Caco-2 (cell line): Measurements from ENCODE around the gene CACNA1B. TPM values are rescaled to one million over a fixed set of nuclear protein-coding genes. Genes with fewer than 3 reads are reported as not detected.

Source experiments
- BruUV-seq: library from RNA; stranded (reverse); fragments of 400-500 nt; replicated peaks from 2 replicates; lab custom pipeline; 2021; lab: Mats Ljungman, UMichigan
- CTCF ChIA-PET: fragments of 300-600 bp; sonication (Branson Sonifier 250); formaldehyde crosslinking; loops from one replicate; lab custom pipeline; 2022; ENCODE audit warnings: antibody characterized with exemption; lab: Charles Lee
- POLR2A ChIA-PET: fragments of 300-600 bp; sonication (Branson Sonifier 250); formaldehyde crosslinking; loops from one replicate; lab custom pipeline; 2022; ENCODE audit warnings: antibody characterized with exemption; lab: Charles Lee
- DNase-seq, 2 experiments: peaks; one replicate each; pipeline versions ENCODE4 v3.0.0 to v3.0.0-alpha.2; 2020 to 2022
- H3K27me3 ChIP-seq: replicated peaks from 2 replicates; pipeline ENCODE4 v1.6.0; 2011; ENCODE audit warnings: low read length; ENCODE audit not compliant: control insufficient read depth, insufficient read depth
- H3K36me3 ChIP-seq: 2 replicates; pipeline ENCODE4 v1.5.1; 2011; ENCODE audit warnings: low read length; ENCODE audit not compliant: control insufficient read depth, insufficient read depth
- H3K4me1 ChIP-seq: fragments of 250-450 bp; sonication (Bioruptor Pico); 2 replicates; pipeline ENCODE4 v1.5.1; 2020; ENCODE audit warnings: mild to moderate bottlenecking
- H3K4me3 ChIP-seq: 2 replicates; pipeline ENCODE4 v1.5.1; 2011; ENCODE audit warnings: low read depth, mild to moderate bottlenecking, control low read depth, low read length
- H3K9me3 ChIP-seq: fragments of 250-450 bp; sonication (Bioruptor Pico); 2 replicates; pipeline ENCODE4 v1.5.1; 2020; ENCODE audit warnings: mild to moderate bottlenecking, moderate library complexity
- H3K27ac Mint-ChIP-seq: one replicate; pipeline ENCODE4 v1.8.0; 2022; ENCODE audit warnings: mixed read lengths; ENCODE audit not compliant: unreplicated experiment
- H3K27me3 Mint-ChIP-seq: one replicate; pipeline ENCODE4 v1.8.0; 2022; ENCODE audit warnings: mixed read lengths; ENCODE audit not compliant: insufficient read depth, unreplicated experiment
- H3K36me3 Mint-ChIP-seq: one replicate; pipeline ENCODE4 v1.8.0; 2022; ENCODE audit warnings: mild to moderate bottlenecking, mixed read lengths; ENCODE audit not compliant: insufficient read depth, unreplicated experiment
- H3K4me1 Mint-ChIP-seq: one replicate; pipeline ENCODE4 v1.8.0; 2022; ENCODE audit warnings: low read depth, mixed read lengths; ENCODE audit not compliant: unreplicated experiment
- H3K4me3 Mint-ChIP-seq: one replicate; pipeline ENCODE4 v1.8.0; 2022; ENCODE audit warnings: mild to moderate bottlenecking, moderate library complexity, mixed read lengths; ENCODE audit not compliant: unreplicated experiment
- H3K9me3 Mint-ChIP-seq: one replicate; pipeline ENCODE4 v1.8.0; 2022; ENCODE audit warnings: mixed read lengths; ENCODE audit not compliant: unreplicated experiment
- intact Hi-C: fragments of 100-400 bp; cut with micrococcal nuclease; formaldehyde crosslinking; loops from one replicate; pipeline ENCODE4 v1.10.0; 2022; ENCODE audit not compliant: unreplicated experiment
- total RNA-seq: library from RNA; stranded (reverse); gene quantifications from 2 replicates; pipeline ENCODE4 v1.2.3, GENCODE V29; 2022
- TF ChIP-seq, protein P1 (sequence below), 2 experiments: fragments of 200-600 bp in 1 of 2; IDR thresholded peaks; 1 replicate in 1 of 2; 2 replicates in 1 of 2; pipeline versions ENCODE4 v1.5.1 to v1.8.0; 2011 to 2022; ENCODE audit warnings: antibody characterized with exemption in 1 of 2, control low read depth in 1 of 2, inconsistent platforms in 1 of 2, low read depth in 1 of 2, low read length in 1 of 2, mild to moderate bottlenecking in 1 of 2, moderate library complexity in 1 of 2; ENCODE audit not compliant: insufficient read depth in 1 of 2, severe bottlenecking in 1 of 2, unreplicated experiment in 1 of 2

CACNA1B gene
- total RNA-seq, 1 experiment from 2014 or later: 0.11 TPM

DNA sequence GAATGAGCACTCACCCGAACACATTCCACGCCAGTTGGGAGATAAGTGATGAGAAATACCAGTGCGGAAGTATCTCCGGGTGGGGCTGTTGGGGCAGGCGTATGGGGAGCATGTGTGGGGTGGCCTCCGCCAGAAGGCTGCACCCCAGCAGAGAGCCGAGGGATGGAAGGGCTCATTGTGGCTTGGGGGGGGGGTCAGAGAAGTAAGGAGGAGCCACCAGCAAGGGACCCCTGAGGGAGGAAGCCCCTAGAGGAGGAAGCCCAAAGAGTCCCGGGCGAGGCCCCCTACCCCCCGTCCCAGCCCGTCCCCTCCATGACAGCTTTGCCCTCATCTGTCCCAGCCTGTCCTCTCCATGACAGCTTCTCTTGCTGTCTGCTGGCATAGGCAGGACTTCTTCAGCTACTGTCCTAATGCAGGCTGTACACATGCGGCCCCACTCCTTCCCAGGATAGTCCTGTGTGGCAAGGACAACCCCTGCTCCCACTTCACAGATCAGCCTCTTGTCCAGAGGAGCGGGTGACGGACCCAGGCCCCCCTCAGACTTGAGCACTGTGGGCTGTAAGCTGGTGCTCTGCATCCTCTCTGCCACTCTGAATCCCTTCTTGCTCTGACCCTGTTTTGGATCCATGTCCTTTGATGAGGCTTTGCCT lies 239.6 kb downstream of the CACNA1B start:
- Histone ChIP-seq H3K4me1 (no peaks in the 10 kb centered on the region), H3K9me3 (no peaks in the 10 kb centered on the region), H3K36me3 (no peaks in the 10 kb centered on the region), H3K27me3 (no peaks in the 10 kb centered on the region), H3K4me3 (no peak overlapping the region)
- no peaks in the 10 kb centered on the region for H3K4me1 Mint-ChIP-seq
- no TSS peak for BruUV-seq
- H3K36me3 Mint-ChIP-seq: no peaks in the 10 kb centered on the region
- H3K27ac Mint-ChIP-seq: no peak overlapping the region
- H3K4me3 Mint-ChIP-seq: no peak overlapping the region
- DNase-seq: peak in 1 of 2 experiments; percentile 20
- CTCF ChIA-PET: no interaction called here
- H3K27me3 Mint-ChIP-seq: no peaks in the 10 kb centered on the region
- H3K9me3 Mint-ChIP-seq: no peaks in the 10 kb centered on the region
- intact Hi-C loops: no loop called here
- POLR2A ChIA-PET: no interaction called here
- TF ChIP-seq, protein P1, sequence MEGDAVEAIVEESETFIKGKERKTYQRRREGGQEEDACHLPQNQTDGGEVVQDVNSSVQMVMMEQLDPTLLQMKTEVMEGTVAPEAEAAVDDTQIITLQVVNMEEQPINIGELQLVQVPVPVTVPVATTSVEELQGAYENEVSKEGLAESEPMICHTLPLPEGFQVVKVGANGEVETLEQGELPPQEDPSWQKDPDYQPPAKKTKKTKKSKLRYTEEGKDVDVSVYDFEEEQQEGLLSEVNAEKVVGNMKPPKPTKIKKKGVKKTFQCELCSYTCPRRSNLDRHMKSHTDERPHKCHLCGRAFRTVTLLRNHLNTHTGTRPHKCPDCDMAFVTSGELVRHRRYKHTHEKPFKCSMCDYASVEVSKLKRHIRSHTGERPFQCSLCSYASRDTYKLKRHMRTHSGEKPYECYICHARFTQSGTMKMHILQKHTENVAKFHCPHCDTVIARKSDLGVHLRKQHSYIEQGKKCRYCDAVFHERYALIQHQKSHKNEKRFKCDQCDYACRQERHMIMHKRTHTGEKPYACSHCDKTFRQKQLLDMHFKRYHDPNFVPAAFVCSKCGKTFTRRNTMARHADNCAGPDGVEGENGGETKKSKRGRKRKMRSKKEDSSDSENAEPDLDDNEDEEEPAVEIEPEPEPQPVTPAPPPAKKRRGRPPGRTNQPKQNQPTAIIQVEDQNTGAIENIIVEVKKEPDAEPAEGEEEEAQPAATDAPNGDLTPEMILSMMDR (IDR thresholded peaks at IDR 0.05; ENCODE audit: insufficient read depth in 1 of 2, low read depth in 1 of 2, low read length in 1 of 2, severe bottlenecking in 1 of 2, unreplicated experiment in 1 of 2): no peak

DNA sequence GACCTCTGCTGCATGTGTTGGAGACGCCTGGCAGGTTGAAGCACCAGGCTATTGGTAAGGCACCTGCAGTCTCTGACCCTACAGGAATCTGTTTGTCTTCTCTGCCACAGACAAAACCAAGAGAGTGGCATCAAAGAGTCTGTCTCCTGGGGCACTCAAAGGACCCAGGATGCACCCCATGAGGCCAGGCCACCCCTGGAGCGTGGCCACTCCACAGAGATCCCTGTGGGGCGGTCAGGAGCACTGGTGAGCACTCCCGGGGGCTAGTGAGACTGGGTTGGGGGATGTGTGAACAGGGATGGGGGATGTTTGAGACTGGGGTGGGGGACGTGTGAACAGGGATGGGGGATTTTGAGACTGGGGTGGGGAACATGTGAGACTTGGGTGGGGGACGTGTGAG lies 240.3 kb downstream of the CACNA1B start:
- Mint-ChIP-seq H3K27me3 (no peaks in the 10 kb centered on the region), H3K27ac (no peak overlapping the region), H3K4me3 (no peak overlapping the region), H3K36me3 (no peaks in the 10 kb centered on the region), H3K9me3 (no peaks in the 10 kb centered on the region), H3K4me1 (no peaks in the 10 kb centered on the region)
- DNase-seq: peak in 1 of 2 experiments; percentile 6
- POLR2A ChIA-PET: no interaction called here
- Histone ChIP-seq H3K4me1 (no peaks in the 10 kb centered on the region), H3K4me3 (no peak overlapping the region), H3K9me3 (no peaks in the 10 kb centered on the region), H3K27me3 (no peaks in the 10 kb centered on the region), H3K36me3 (no peaks in the 10 kb centered on the region)
- BruUV-seq: no TSS peak
- CTCF ChIA-PET: no interaction called here
- TF ChIP-seq, protein P1 (IDR thresholded peaks at IDR 0.05; ENCODE audit: insufficient read depth in 1 of 2, low read depth in 1 of 2, low read length in 1 of 2, severe bottlenecking in 1 of 2, unreplicated experiment in 1 of 2): no peak
- intact Hi-C loops: no loop called here

DNA sequence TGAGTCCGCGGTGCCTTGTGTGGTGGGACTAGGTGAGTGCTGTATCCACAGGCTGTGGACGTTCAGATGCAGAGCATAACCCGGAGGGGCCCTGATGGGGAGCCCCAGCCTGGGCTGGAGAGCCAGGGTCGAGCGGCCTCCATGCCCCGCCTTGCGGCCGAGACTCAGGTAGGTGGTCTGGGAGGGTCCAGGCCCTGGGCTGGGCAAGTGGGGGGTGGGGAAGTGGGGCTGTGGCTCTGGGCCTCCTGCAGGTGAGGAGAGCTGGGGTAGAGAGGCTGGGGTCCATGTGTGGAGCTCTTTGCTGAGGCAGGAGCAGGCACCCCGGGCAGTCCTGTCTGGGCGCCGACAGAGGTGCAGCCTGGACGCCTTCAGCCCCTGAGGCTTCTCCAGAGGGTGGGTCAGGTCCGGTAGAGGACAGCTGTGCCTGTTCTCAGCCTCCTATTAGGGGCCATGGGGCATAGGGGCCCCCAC lies 241.1 kb downstream of the CACNA1B start:
- Mint-ChIP-seq H3K4me3 (no peak overlapping the region), H3K4me1 (no peaks in the 10 kb centered on the region), H3K36me3 (no peaks in the 10 kb centered on the region), H3K27ac (no peak overlapping the region), H3K9me3 (no peaks in the 10 kb centered on the region), H3K27me3 (no peaks in the 10 kb centered on the region)
- H3K9me3 ChIP-seq: no peaks in the 10 kb centered on the region
- BruUV-seq: no TSS peak
- H3K36me3 ChIP-seq: no peaks in the 10 kb centered on the region
- H3K27me3 ChIP-seq: no peaks in the 10 kb centered on the region
- ChIA-PET CTCF (no interaction called here), POLR2A (no interaction called here)
- TF ChIP-seq, protein P1 (IDR thresholded peaks at IDR 0.05; ENCODE audit: insufficient read depth in 1 of 2, low read depth in 1 of 2, low read length in 1 of 2, severe bottlenecking in 1 of 2, unreplicated experiment in 1 of 2): no peak
- no peak overlapping the region for H3K4me3 ChIP-seq
- intact Hi-C loops: no loop called here
- no peaks in the 10 kb centered on the region for H3K4me1 ChIP-seq
- peak in 1 of 2 experiments; percentile 26 for DNase-seq
